Measurements from ENCODE around the gene EPC2. TPM values are rescaled to one million over a fixed set of nuclear protein-coding genes. Genes with fewer than 3 reads are reported as not detected.
A peak's percentile ranks its signal among the peaks of the same experiment; 100 is the strongest.
"Not testable (repeated sequence)": the region's sequence is repeated elsewhere in the genome, so short reads cannot be mapped to it uniquely, and the experiment has no call there.

EPC2 gene
- total RNA-seq, 1 donor from 2014 or later, result 35.9 TPM

DNA sequence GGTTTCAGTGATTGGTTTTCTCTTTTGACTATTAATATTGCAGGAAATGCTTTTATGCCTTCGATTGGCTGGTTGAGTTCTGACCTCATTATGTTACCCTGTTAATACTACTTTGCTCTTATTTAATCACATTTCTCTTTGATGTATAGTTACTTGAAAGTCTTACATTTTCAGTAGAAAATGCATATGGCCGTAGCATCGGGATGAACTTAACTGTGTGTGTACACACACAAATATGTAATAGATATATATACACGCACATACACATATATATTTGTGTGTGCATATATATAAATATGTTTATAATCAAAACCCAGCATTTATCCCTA is 1.6 kb downstream of the EPC2 start:
- H3K9me3 Mint-ChIP-seq, result no peaks in the 10 kb centered on the region
- no peak for DNase-seq (ENCODE audit: extremely low spot score, unreplicated experiment)
- peaks cover 10% of the 10 kb centered on the region for H3K36me3 Mint-ChIP-seq
- H3K27ac Mint-ChIP-seq, result peak overlapping the region; percentile 93
- peak overlapping the region; percentile 93 for H3K4me3 Mint-ChIP-seq
- peaks cover 3% of the 10 kb centered on the region for H3K27me3 Mint-ChIP-seq
- H3K4me1 Mint-ChIP-seq (ENCODE audit: unreplicated experiment), result peaks cover 28% of the 10 kb centered on the region
- TF ChIP-seq, protein P1, sequence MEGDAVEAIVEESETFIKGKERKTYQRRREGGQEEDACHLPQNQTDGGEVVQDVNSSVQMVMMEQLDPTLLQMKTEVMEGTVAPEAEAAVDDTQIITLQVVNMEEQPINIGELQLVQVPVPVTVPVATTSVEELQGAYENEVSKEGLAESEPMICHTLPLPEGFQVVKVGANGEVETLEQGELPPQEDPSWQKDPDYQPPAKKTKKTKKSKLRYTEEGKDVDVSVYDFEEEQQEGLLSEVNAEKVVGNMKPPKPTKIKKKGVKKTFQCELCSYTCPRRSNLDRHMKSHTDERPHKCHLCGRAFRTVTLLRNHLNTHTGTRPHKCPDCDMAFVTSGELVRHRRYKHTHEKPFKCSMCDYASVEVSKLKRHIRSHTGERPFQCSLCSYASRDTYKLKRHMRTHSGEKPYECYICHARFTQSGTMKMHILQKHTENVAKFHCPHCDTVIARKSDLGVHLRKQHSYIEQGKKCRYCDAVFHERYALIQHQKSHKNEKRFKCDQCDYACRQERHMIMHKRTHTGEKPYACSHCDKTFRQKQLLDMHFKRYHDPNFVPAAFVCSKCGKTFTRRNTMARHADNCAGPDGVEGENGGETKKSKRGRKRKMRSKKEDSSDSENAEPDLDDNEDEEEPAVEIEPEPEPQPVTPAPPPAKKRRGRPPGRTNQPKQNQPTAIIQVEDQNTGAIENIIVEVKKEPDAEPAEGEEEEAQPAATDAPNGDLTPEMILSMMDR (conservative IDR thresholded peaks at IDR 0.05), result no peak

DNA sequence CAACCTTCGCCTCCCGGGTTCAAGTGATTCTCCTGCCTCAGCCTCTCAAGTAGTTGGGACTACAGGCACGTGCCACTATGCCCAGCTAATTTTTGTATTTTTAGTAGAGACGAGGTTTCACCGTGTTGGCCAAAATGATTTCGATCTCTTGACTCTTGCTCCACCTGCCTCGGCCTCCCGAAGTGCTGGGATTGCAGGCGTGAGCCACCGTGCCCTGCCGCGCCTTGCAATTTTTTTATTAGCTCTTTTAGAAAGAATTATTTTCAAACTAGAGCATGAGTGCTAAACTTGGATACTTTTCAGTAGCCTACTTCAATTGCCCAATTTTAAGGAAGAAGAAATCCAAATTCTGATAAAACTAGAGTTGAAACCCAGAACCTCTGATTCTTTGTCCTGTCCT is 3.2 kb downstream of the EPC2 start:
- not testable (repeated sequence) for H3K27ac Mint-ChIP-seq, H3K9me3 Mint-ChIP-seq
- H3K4me1 Mint-ChIP-seq (ENCODE audit: unreplicated experiment), result peaks cover 37% of the 10 kb centered on the region

DNA sequence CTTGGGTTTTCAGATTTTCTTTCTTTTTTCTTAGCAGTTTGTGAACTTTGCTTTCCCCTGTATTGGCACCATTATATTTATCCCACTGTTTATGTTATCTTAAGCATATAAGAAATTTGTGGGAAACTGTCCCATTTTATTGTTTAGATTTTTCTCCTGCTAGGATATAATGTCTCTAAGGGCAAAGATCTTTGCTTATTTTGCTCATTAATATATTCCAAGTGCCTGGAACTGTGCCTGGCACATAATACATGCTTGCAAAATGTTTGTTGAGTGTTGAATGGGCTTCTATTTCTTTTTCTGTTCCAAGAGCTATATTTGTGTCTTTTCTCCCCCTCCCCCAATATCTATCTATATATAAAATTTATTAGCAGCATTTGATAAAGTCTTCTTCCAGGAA is 5.4 kb downstream of the EPC2 start:
- peaks cover 10% of the 10 kb centered on the region for H3K36me3 Mint-ChIP-seq
- H3K27ac Mint-ChIP-seq, result no peak overlapping the region
- peaks cover 34% of the 10 kb centered on the region for H3K4me1 Mint-ChIP-seq (ENCODE audit: unreplicated experiment)
- TF ChIP-seq, protein P1 (conservative IDR thresholded peaks at IDR 0.05), result no peak
- no peaks in the 10 kb centered on the region for H3K27me3 Mint-ChIP-seq
- H3K9me3 Mint-ChIP-seq, result no peaks in the 10 kb centered on the region
- DNase-seq (ENCODE audit: extremely low spot score, unreplicated experiment), result no peak
- H3K4me3 Mint-ChIP-seq, result no peak overlapping the region

More for the DNA sequence above, 3.2 kb downstream of the EPC2 start:
- not testable (repeated sequence) for DNase-seq (ENCODE audit: extremely low spot score, unreplicated experiment); H3K27me3 Mint-ChIP-seq; H3K36me3 Mint-ChIP-seq
- peak overlapping the region; percentile 20 for H3K4me3 Mint-ChIP-seq

DNA sequence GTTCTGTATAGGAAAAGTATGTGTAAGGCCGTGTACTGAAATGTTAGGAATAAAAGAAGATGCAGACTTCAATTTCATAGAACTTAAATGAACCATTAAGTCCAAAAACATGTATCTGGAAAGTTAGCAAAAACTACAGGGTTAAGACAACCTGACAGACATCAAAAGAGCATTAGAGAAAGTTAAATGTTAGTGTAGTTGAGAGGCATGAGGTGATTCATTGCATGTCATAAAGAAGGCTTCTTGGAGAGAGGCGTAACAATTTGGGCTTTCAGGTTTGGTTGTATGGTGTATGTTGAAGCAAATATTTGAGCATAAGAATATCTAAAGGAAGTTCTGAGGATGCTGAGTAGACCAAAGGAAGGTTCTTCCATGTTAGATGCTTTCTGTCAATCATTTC is 6.3 kb downstream of the EPC2 start:
- H3K9me3 Mint-ChIP-seq, result no peaks in the 10 kb centered on the region
- TF ChIP-seq, protein P1 (conservative IDR thresholded peaks at IDR 0.05), result no peak

DNA sequence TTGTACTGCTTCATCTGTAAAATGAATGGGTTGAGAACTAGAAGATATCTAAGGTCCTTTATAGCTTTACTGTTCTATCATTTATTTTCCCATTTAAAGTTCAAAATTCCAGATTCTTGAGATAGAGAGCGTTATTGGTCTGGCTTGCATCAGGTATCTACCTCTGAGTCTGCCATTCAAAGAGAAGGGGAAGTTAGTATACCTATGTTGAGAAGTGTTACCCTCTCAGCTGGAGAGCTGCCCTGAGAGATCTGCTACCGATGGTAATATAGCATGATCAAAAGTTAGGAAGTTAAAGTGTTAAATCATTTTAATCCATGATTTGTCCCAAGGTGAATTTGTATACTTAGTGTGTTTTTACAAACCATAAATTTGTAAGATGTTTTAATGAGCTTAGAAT is 7.4 kb downstream of the EPC2 start:
- TF ChIP-seq, protein P1 (conservative IDR thresholded peaks at IDR 0.05), result no peak
- Mint-ChIP-seq H3K4me3 (no peak overlapping the region), H3K9me3 (no peaks in the 10 kb centered on the region), H3K27me3 (no peaks in the 10 kb centered on the region), H3K27ac (no peak overlapping the region), H3K36me3 (peaks cover 5% of the 10 kb centered on the region), H3K4me1 (ENCODE audit: unreplicated experiment) (peaks cover 41% of the 10 kb centered on the region)
- DNase-seq (ENCODE audit: extremely low spot score, unreplicated experiment), result no peak

More for the DNA sequence above, 6.3 kb downstream of the EPC2 start:
- peak overlapping the region; percentile 1 for H3K27ac Mint-ChIP-seq
- no peak overlapping the region for H3K4me3 Mint-ChIP-seq
- peaks cover 9% of the 10 kb centered on the region for H3K36me3 Mint-ChIP-seq
- DNase-seq (ENCODE audit: extremely low spot score, unreplicated experiment), result no peak
- no peaks in the 10 kb centered on the region for H3K27me3 Mint-ChIP-seq
- H3K4me1 Mint-ChIP-seq (ENCODE audit: unreplicated experiment), result peaks cover 37% of the 10 kb centered on the region

DNA sequence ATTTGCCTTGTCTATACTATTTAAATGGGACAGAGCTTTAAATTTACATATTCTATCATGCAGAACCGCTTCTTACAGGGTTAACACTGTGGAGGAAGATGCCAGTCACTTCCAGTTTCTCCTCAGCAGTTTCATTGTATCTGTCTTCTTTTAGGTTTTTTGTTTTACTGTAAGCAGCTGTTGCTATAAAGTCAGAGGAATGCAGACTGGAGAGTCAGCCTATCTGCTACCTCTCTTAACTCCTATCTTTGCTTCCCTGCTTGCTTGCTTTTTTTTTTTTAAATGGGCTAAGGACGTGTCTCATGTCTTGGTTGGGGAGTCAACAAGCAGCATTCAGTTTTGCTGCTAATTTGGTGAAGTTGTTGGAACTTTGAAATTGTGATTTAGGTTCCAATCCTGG is 8.9 kb downstream of the EPC2 start:
- Mint-ChIP-seq H3K27ac (no peak overlapping the region), H3K27me3 (no peaks in the 10 kb centered on the region), H3K36me3 (peaks cover 5% of the 10 kb centered on the region), H3K4me3 (no peak overlapping the region), H3K9me3 (no peaks in the 10 kb centered on the region), H3K4me1 (ENCODE audit: unreplicated experiment) (peaks cover 50% of the 10 kb centered on the region)
- TF ChIP-seq, protein P1 (conservative IDR thresholded peaks at IDR 0.05), result no peak
- no peak for DNase-seq (ENCODE audit: extremely low spot score, unreplicated experiment)

Measured in type B pancreatic cell (in vitro differentiated cells).